Measurements from ENCODE around the gene RPN1. TPM values are rescaled to one million over a fixed set of nuclear protein-coding genes. Genes with fewer than 3 reads are reported as not detected.
"Not testable (repeated sequence)": the region's sequence is repeated elsewhere in the genome, so short reads cannot be mapped to it uniquely, and the experiment has no call there.

RPN1 gene
- total RNA-seq, 2 donors from 2014 or later = 144 to 155 TPM

DNA sequence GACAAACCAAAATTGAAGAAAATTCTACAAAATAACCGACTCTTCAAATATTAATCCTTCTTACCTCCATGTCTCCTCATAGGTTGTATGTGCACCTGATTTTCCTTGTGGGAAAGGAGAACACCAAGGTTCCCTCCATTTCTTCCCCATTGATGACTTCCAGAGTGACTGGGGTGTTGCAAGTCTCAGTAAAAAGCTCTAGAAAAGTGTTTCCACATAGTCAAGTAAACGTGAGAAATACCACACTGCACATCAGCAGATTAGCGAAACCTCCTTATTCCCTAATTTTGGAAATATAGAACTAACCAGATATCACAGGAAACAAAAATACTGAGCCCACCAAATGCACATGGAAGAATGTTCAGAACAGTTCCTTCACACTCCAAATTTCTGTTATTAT is 4.9 kb upstream of the RPN1 start:
- DNase-seq (ENCODE audit: low spot score) = no peak
- intact Hi-C loops (cut with DNase I) = no loop called here

DNA sequence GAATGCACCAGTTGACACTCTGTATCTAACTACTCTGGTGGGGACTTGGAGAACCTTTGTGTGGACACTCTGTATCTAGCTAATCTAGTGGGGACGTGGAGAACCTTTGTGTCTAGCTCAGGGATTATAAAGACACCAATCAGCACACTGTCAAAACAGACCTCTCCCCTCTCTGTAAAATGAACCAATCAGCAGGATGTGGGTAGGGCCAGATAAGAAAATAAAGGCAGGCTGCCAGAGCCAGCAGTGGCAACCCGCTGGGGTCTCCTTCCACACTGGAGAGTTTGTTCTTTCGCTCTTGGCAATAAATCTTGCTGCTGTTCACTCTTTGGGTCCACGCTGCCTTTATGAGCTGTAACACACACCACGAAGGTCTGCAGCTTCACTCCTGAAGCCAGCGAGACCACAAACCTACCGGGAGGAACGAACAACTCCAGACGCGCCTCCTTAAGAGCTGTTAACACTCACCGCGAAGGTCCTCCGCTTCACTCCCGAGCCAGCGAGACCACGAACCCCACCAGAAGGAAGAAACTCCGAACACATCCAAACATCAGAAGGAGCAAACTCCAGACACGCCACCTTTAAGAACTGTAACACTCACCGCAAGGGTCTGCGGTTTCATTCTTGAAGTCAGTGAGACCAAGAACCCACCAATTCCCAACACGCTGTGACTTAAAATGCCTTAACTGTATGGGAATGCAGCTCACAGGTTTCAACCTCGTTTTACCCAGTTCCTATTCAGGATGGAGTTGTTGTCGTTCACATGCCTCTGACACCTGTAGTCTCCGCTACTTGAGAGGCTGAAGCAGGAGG is 3.6 kb upstream of the RPN1 start:
- intact Hi-C loops (cut with DNase I); DNase-seq (ENCODE audit: low spot score): not testable (repeated sequence)

DNA sequence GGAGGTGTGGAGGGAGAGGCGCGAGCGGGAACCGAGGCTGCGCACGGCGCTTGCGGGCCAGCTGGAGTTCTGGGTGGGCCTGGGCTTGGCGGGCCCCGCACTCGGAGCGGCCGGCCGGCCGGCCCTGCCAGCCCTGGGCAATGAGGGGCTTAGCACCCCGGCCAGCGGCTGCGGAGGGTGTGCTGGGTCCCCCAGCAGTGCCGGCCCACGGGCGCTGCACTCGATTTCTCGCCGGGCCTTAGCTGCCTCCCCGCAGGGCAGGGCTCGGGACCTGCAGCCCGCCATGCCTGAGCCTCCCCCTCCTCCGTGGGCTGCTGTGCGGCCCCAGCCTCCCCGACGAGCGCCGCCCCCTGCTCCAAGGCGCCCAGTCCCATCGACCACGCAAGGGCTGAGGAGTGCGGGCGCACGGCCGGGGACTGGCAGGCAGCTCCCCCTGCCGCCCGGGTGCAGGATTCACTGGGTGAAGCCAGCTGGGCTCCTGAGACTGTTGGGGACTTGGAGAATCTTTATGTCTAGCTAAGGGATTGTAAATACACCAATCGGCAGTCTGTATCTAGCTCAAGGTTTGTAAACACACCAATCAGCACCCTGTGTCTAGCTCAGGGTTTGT is 2.9 kb upstream of the RPN1 start:
- DNase-seq (ENCODE audit: low spot score); intact Hi-C loops (cut with DNase I): not testable (repeated sequence)

DNA sequence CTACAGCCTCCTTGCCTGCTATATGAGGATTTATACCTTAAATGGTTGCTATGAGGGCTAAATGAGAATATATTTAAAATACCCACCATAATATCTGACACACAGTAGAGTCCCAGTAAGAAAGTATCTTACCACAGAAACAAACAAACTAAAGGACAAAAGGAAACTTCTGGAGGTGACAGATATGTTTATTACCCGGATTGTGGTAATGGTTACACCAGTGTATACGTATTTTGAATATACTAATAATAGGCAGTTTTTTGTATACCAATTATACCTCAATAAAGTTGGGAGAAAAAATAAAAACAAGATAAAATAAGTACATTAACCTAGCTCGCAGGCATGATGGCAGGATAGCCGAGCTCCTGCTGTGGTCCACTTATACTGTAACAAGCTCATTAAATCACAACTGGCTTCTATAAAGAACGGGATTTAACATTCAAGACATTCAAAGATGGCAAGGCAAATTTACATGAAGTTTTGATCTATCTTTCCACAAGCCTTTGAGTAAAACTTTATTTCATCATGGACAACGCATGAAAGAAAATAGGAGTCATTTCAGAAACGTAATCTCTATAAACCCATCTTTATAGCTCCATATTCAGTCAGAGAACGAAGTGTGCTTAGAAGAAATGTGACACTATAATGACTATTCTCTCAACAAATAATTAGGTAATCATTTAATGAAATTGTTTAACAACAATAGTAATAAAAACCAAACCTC is 1.5 kb downstream of the RPN1 start:
- DNase-seq (ENCODE audit: low spot score) = no peak
- intact Hi-C loops (cut with DNase I) = no loop called here

DNA sequence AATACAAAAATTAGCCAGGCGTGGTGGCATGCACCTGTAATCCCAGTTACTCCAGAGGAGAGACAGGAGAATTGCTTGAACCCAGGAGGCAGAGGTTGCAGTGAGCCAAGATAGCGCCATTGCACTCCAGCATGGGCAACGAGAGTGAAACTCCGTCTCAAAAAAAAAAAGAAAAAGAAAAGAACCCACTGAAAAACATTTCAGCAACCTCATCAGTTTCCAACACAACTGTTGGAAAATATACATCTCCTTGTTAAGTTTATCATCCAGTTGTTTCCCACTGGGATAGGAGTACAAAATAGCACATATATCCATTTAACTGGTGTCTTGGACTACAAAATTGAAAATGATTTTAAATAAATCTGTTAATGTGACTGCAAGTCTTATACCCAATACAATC is 2.2 kb downstream of the RPN1 start:
- intact Hi-C loops (cut with DNase I) = no loop called here

DNA sequence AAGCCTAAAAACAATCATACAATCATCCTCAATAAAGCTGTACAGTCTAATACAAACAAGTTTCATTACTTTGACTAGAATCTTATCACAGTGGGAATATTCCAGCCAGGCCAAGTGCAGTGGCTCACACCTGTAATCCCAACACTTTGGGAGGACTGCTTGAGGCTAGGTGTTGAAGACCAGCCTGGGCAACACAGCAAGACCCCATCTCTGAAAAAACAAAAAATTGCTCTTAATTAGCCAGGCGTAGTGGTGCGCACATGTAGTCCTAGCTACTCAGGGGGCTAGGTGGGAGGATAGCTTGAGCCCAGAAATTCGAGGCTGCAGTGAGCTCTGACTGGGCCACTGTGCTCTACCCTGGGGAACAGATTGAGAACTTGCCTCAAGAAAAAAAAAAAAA is 3.3 kb downstream of the RPN1 start:
- intact Hi-C loops (cut with DNase I) = no loop called here
- no peak for DNase-seq (ENCODE audit: low spot score)

More for the DNA sequence above, 2.2 kb downstream of the RPN1 start:
- no peak for DNase-seq (ENCODE audit: low spot score)

DNA sequence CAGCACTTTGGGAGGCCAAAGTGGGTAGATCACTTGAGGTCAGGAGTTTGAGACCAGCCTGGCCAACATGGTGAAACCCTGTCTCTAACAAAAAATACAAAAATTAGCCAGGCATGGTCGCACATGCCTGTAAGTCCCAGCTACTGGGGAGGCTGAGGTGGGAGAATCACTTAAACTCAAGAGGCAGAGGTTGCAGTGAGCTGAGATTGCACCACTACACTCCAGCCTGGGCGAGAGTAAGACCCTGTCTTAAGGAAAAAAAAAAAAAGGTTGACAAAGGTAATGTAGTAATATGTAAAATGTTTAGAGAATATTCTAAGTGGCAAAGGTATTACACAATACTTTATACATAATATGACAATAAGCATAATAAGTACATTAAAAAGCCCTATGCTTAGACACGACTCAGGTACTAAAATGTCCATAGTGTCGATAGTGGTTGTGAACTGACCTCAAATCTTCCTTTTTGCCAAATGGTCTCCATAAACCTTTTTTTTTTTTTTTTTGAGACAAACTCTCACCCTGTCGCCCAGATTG is 16.5 kb downstream of the RPN1 start:
- no peak for DNase-seq (ENCODE audit: low spot score)
- intact Hi-C loops (cut with DNase I) = no loop called here

DNA sequence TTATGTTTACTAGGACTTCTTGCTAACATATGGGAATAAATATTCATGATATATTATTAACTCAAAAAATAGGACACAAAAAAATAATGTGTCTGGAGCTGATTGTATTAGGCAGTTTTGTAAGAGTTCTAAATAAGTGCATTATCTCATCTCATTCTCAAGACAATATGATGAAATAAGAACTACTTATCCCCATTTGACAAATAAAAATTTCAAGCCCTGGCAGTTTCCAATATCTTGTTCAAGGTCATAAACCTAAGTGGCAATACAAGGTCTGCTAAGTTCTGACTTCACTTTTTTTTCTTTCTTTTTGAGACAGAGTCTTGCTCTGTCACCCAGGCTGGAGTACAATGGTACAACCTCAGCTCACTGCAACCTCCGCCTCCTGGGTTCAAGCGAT is 18.3 kb downstream of the RPN1 start:
- DNase-seq (ENCODE audit: low spot score) = no peak
- intact Hi-C loops (cut with DNase I) = no loop called here

DNA sequence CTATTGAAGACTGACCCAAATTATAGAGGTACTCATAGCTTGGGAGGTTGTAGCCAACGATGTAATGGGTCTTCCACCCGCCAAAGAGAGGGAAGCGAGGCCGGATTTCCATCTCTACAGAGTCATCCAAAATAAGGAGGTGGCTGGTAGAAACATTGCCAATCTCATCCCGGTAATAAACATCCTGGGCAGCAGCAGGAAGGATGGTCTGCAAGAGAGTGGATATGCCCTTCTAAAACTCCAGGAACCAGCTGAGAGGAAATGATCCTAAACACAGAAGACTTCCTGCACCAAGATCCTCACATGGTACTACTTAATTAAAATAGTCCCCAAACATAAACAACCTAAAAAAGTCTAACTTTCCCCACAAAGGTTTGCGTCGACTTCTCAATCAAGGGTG is 20.7 kb downstream of the RPN1 start:
- DNase-seq (ENCODE audit: low spot score) = no peak
- intact Hi-C loops (cut with DNase I) = no loop called here

DNA sequence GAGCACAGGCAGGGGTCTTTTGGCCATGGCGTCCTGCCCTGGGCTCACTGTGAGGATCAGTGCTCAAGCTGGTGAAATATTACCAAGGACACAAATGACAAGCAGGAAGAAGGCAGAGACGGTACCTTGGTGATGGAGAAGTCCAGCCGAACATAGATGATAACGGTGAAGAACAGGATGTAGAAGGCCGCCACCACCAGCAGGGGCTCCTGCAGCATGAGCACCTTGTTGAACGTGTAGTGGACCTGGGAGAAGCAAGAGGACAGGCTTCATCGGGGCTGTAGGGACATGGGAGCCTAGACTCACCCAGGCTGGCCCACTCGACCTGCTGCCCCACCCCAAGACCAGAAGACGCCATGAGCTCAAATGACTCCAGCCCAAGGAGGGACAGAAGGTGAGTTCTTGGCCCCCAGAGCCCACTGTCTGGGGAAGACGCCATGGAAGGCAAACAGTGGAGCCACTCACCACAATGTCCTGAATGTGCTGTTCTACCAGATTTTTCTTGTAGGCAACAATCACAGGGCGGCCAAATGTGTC is 25.1 kb downstream of the RPN1 start:
- intact Hi-C loops (cut with DNase I) = no loop called here
- peak; percentile 51 for DNase-seq (ENCODE audit: low spot score)

DNA sequence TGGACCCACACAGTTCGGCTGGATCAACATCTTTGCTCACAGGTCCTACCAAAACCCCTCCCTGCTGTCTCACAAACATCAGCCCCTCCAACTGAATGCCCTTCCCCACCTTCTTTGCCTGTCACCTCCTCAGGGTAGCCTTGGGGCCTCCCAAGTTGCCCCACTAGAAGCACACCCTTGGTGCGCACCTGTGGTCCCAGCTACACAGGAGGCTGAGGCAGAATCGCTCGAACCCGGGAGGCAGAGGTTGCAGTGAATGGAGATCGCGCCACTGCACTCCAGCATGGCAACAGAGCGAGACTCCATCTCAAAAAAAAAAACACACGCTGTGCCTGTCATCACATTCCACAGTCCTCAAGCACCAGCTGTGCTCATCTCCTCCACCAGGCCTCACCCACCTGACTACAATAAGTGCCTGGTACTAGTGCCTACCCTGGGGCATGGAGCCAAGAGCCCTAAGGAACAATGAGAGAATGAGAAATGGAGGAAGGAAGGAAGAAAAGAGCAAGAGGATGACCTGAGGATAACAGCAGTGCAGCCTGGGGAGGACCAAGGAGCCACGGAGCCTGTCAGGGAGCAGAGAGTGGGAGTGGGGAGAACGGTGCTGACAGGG is 26.0 kb downstream of the RPN1 start:
- peak; percentile 18 for DNase-seq (ENCODE audit: low spot score)
- intact Hi-C loops (cut with DNase I) = no loop called here

DNA sequence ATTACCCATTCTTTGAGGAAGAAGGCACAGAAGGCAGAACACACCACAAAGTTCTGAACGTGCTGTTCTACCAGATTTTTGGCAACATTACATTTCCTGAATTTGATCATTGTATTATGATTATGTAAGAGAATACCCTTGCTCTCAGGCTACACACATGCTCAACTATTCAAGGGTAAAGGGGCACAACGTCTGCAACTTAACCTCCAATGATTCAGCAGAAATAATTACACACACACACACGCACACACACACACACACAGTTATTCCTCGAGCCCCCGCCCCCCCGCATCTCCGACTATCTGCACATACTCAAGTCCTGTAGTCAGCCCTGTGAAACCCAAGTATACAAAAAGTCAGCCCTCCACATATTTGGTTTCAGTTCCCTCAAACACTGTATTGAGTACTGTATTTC is 26.8 kb downstream of the RPN1 start:
- intact Hi-C loops (cut with DNase I) = no loop called here
- peak; percentile 77 for DNase-seq (ENCODE audit: low spot score)

DNA sequence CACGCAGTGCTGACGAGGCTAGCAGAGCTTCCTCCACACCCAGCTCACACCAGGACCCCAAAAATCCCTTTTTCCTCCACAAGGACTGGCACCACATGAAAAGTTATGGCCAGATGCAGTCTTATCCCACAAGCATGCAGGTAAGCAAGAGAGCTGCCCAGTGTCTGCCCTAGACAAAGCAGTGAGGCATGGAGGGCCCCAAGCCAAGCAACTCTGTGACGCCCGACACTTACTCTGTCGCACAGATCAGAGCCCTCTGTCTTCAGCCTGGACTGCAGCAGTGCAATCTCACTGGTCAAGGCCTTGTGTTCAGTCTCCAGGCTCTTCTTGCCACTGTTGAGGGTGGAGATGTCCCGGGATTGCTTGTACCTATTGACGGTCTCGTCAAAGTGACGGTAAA is 28.7 kb downstream of the RPN1 start:
- intact Hi-C loops (cut with DNase I) = no loop called here
- no peak for DNase-seq (ENCODE audit: low spot score)

DNA sequence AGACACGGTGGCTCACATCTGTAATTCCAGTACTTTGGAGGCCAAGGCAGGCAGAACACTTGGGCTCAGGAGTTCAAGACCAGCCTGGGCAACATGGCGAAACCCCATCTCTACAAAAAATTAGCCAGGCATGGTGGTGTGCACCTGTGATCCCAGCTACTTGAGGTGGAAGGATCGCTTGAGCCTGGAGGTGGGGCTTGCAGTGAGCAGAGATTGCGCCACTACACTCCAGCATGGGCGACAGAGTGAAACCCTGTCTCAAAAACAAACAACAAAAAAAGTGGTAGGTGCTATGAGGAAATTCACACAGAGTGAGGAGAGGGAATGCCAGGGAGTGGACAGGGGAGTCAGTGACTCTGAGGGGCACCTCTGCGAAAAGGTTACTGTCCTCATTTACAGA is 29.4 kb downstream of the RPN1 start:
- no peak for DNase-seq (ENCODE audit: low spot score)
- intact Hi-C loops (cut with DNase I) = no loop called here

DNA sequence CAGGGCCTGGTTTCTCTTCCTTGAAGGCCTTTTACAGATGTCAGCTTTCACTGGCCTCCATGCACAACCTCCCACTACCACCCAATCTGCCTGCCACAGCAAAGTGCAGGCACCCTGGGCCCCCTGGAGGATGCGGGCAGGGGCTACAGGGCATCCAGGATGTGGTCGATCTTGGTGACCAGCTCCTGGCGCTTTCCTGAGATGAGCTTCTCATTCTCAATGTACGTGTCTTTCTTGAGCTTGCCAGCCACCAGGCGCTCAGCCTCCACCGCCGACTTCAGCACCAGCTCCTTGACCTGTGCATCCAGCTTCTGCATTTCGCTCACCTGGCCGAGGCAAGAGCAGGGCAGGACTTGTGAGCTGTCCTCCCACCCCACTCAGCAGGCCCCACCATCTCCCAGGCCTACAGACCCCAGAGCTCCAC is 30.3 kb downstream of the RPN1 start:
- intact Hi-C loops (cut with DNase I) = no loop called here

DNA sequence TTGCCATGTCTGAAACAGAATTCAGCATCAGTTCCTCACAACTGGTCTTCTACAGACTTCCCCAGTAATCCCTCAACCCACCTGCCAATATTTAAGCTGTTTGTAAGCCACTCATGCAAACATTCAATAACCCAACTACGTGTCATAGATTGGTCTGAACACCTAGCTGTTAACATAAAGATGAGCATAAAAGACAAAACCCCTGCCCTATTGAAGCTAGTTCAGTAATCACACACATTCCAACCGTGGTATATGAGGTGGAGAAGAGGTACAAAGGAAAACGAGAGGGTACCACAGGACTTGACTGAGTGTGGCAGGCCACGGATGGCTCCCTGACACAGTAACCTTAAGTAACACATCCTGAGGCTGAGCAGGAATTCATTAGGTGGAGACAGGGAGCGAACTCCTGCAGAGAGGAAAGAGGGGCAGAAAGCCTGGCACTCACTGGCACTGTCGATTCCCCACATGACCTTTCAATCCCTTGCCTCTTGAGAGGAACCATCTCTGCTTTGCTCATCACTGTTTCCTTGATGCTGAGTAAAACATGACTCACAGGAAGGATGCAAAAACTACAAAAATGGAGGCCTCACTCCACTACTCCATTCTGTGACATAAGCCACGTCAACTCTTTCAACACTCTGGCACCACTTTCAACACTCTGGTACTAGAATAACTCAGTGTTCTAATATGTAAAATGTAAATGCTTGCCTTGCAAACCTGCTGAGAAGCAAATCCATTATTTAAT is 31.3 kb downstream of the RPN1 start:
- intact Hi-C loops (cut with DNase I) = loop anchor here (5.0 to 10.0 kb wide), 2 partner anchors 228 to 525 kb away; no protein-coding TSS in a partner anchor

More for the DNA sequence above, 30.3 kb downstream of the RPN1 start:
- peak; percentile 75 for DNase-seq (ENCODE audit: low spot score)

DNA sequence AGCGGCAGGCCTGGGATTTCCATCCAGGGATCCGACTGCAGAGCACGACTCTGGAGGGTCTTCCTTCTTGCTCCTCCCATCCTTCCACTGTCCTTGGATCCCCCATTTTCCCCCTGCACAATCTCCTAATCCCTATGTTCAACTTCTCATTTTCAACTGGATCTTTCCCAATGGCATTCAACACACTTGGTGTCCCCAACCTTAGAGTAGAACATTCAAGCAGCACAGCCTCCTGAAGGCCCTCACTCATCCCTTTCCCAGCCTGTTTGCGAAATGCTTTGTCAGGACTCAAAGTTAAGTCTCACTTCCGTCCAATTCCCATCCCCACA is 32.3 kb downstream of the RPN1 start:
- intact Hi-C loops (cut with DNase I) = loop anchor here (5.0 to 10.0 kb wide), 2 partner anchors 229 to 524 kb away; no protein-coding TSS in a partner anchor
- no peak for DNase-seq (ENCODE audit: low spot score)

More for the DNA sequence above, 31.3 kb downstream of the RPN1 start:
- DNase-seq (ENCODE audit: low spot score) = peak; percentile 59

DNA sequence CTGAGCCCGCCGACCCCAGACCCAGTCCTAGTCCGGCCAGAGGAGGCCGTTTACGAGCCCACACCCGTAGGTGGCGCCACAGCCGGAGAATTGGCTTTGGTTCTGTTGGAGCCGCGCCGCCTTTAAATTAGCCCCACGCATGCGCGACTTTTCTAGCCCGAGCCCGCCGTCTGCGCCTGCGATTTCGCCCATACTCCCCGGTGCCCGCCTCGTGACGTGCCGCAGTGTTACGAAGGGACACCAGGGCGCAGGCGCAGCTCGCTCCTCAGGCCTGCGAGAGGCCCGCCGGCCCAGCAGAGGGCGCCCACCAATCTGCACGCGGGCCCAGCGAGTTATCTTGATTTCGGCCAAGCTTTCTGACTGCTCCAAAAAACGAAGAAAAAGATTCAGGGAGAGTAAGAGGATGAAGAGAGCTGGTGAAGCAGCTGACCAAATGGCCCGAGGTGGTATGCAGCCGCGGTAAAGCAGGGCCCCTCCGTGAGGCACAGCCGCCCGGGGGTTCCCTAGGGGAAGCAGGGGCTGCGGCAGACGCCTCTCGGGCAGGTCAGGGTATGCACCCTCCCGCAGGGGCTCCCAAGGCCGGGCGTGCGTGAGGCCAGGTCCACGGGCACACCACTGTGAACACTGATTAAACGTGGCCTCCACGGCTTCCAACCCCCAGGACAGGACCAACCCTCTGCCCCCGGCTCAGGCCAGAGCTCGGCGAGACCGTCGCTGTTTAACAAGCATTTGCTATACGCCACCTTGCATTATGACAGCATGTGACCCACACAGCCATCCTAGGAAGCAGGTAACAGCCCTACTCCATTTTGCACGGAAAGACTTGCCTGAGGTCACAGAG is 32.8 kb downstream of the RPN1 start:
- peak; percentile 100 for DNase-seq (ENCODE audit: low spot score)
- intact Hi-C loops (cut with DNase I) = loop anchor here (5.0 to 10.0 kb wide), 2 partner anchors 230 to 523 kb away; no protein-coding TSS in a partner anchor

Measured in posterior vena cava (tissue), 2 donors.